AG08395 (cell line): ENCODE results near the gene LRRC73.
"Not testable (repeated sequence)": the region's sequence is repeated elsewhere in the genome, so short reads cannot be mapped to it uniquely, and the experiment has no call there.

ENCODE experiments used
- DNase-seq: peaks from one replicate; pipeline ENCODE4 v3.0.0; 2012; ENCODE audit warnings: mixed read lengths, low spot score

LRRC73 gene

GRCh38 chr6:43509984-43510826, at the start of gene LRRC73:
Gene LRRC73 (minus strand): TSS chr6:43510346. CDS start chr6:43509785, 561 bp downstream.
- peak; percentile 89 for DNase-seq

GRCh38 chr6:43559328-43559727, 49.2 kb upstream of the LRRC73 start:
- DNase-seq, result no peak

- DNase-seq, result not testable (repeated sequence)
Observed at GRCh38 chr6:43557620-43558019, 47.5 kb upstream of the LRRC73 start.

GRCh38 chr6:43547222-43547621, 37.1 kb upstream of the LRRC73 start:
- no peak for DNase-seq

GRCh38 chr6:43544461-43544860, 34.3 kb upstream of the LRRC73 start:
- DNase-seq, result no peak

DNA sequence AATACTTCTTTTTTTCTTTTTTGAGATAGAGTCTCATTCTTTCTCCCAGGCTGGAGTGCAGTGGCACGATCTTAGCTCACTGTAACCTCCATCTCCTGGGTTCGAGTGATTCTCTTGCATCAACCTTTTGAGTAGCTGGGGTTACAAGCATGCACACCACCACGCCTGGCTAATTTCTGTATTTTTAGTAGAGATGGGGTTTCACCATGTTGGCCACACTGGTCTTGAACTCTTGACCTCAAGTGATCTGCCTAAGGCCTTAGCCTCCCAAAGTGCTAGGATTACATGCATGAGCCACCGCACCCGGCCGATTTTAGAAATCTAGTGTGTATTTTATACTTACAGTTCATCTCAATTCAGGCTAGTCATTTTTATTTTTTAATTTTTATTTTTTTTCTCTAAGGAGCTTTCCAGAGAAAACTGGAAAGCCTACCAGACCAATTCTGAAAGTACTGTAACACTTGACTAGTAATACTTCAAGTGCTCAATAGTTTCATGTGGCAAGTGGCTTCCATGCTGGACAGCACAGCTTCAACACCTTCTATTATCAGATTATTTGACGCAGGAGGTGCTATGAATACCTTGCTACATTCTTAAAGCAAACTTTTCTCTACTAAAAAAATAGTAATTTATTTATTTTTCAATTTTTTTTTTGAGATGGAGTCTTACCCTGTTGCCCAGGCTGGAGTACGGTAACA, 31.8 kb upstream of the LRRC73 start:
- DNase-seq, result no peak

- no peak for DNase-seq
Observed at GRCh38 chr6:43540507-43540906, 30.4 kb upstream of the LRRC73 start.

DNA sequence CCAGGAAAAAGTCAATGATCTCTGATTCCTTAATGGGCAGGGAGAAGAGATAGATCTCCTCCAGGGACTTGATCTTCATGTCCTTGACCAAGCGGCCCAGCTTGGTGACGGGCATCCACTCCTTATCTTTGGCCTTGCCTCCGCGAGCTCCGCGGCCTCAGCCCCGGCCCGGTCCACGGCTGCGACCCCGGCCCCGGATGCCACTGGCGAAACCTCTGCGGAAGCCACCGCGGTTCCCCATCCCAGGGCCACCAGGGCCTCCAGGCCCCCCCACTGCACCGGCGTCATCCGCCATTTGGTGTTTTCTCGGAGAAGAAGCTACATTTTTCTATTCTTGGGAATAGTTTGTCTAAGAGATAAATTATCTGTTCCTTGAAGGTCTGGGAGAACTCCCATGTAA, 29.3 kb upstream of the LRRC73 start:
- not testable (repeated sequence) for DNase-seq

GRCh38 chr6:43538986-43539385, 28.8 kb upstream of the LRRC73 start:
- DNase-seq, result not testable (repeated sequence)

DNA sequence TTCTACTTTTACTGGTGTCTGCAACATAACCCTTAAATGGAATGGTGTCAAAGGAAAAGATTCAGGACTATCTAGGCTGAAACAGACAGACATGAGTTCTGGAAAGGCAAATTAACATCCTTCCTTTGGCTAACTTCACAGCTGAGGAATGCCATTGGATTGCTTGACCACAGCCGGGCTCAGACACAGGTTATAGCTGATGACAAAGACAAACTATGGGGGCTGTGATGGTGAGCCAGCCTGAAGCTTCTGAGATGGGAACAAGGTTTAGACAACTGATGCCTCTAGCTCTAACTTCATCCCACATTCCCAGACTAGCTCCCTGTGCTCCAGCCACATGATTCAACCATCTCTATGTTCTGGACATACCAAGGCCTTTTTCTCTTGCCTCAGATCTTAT, 22.1 kb upstream of the LRRC73 start:
- no peak for DNase-seq

GRCh38 chr6:43524483-43524961, 14.4 kb upstream of the LRRC73 start:
- DNase-seq, result no peak

DNA sequence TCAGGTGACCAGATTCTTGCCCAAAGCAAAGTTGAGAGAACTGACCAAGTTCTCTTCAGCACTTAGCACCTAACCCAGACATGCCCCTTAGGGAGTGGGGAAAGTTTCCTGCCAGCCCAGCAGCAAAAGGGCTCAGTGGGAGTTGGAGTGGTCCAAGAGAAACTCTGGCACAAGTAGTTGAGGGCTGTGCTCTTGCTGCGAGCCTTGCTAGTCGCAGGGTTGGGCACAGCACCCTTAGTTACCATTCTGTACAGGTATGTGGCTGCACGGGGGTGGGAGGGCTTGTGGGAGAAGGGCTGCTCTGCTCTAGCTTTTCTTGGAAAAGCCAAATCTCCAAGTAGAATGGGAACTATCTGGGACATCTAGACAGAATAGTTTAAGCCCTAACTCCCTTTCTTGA, 13.1 kb upstream of the LRRC73 start:
- DNase-seq, result no peak

DNA sequence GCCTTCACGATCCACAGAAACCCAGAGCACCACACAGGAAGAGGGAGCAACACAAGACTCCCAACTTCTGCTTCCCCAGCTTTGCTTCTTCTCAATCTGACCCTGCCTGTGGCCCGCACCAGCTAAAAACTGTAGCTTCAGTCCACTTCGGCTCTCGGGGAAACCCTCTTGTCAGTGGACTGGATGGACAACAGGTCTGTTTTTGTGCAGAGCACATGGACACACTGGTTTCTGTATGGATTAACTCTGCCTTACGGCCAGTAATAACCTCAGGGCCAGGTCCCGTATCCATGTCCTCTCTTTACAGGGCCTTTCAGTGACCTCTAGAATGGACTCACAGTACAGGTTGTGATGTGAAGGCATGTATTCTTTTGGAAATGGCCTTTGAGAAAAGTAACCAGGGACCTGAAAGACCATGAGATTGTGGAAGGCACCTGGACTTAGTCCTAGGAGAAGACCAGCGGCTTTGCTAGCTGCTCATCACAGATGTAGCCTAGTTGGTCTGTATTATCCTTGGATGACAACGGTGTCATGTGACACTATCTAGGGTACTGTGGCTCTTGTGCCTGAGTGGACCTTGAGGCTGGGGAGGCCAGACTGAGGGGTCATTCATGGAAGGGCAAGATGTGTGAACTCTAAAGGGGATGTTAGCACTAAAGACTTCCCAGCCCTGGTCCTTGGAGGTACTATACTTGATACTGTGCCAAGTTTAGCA, 12.6 kb upstream of the LRRC73 start:
- DNase-seq, result no peak

DNA sequence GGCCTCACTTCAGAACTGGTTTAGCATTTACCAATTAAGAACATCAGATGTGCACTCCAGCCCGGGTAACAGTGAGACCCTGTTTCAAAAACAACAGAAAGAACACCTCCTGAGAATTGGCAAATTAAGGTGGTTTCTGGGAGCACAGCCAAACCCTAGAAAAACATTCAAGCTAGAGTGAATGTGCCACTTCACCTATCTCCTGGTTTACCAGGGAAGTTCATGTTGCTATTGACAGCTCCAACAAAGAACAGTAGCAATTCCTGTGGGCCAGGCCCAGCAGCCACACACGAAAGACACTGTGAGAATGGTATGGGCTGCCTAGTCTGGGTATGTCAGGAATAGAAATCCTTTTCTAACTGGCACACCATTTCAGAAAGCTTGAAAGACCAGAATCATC, 11.7 kb upstream of the LRRC73 start:
- no peak for DNase-seq

DNA sequence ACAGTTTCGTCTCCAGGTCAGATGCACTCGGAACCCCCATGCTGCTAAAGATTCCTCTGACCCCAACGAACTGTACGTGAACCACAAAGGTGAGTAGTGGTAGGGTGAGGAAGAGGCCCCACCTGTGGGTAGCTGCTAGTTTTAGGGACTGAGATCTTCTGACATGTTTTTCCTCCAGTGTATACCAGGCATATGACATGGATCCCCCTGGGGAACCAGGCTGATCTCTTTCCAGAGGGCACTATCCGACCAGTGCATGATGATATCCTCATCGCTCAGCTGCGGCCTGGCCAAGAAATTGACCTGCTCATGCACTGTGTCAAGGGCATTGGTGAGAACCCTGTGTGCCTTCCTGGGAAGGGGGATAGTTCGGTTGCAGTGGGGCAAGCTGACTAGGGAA, 10.0 kb upstream of the LRRC73 start:
- no peak for DNase-seq

DNA sequence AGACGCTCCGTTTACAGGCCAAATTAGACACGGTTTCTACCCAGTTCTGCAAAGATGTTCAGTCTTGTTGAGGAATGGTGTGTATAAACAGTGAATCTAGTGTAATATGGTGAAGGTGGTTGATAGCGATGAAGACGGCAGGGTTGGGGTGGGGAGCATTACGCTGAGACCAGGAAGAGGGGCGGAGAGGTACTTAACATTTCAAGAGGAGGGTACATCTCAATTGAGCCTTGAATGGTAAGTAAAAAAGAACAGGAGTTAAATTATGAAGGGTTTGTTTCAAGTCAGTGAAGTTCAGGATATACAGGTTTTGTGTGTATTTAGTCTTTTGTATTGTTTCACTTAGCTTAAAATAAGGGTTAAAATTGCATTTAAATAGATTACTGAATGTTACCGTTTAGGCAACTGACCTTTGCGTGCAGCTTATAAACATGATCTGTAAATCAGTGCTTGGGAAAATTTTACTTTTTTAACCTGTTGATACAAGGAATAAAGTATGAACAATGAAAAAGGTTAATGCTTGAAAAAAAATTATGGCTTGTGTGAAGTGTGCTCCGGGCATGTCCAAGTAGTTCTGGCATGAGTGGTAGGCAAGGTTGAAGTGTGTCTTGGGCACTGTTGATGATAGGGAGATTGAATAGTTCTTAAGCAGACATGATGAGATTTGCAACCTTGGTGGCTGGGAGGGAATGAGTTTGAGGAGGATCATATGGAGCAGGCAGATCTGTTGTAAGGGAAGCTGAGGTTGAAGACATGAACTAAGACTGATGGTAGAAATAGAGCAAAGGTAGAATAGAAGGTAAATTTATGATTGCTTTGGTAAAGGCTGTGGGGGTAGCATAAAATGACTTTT, 7.6 kb upstream of the LRRC73 start:
- DNase-seq, result no peak

DNA sequence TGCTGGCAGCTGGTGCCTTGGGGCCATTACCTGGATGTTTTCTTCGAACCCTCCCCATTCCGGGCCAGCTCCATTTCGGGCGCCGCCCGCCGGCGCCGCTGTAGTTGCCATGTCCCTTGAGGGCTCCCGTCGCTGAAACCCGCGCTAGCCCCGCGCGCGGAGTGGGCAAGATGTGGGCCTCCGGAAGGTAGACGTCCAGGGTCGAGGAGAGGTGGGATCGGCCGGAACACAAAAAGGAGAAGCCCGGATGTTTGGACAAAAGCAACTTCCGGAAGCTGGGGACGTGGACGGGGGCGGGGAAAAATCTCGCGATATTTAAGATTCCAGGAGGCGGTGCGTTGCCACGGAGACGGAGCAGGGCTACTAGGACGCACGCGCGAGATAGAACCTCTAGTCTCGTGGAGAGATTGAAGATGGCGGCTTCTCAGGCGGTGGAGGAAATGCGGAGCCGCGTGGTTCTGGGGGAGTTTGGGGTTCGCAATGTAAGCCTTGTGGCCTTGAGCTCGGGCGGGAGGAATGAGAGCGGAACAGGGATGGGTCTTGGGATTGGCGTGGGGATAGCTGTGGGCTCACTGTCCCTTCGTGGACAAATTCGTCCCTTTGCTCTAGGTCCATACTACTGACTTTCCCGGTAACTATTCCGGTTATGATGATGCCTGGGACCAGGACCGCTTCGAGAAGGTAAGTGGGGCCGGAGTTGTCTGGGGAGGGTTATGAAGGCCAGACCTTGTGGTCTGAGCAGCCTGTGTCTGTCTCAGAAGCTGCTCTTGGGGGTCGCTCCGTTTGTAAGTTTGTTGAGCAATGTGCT, 6.8 kb upstream of the LRRC73 start, which contains the start of the genes POLR1C and YIPF3:
Gene POLR1C (plus strand): TSS at position 393 of the 808 bp plus-strand sequence. CDS start 21 bp downstream, at position 414.
Gene YIPF3 (minus strand): TSS at position 230 of the 808 bp plus-strand sequence. CDS start 119 bp downstream, at position 111.
- DNase-seq, result peak; percentile 100

GRCh38 chr6:43516367-43516696, 6.2 kb upstream of the LRRC73 start:
- DNase-seq, result peak; percentile 15

GRCh38 chr6:43515808-43516207, 5.7 kb upstream of the LRRC73 start:
- no peak for DNase-seq

GRCh38 chr6:43511824-43512415, 1.8 kb upstream of the LRRC73 start:
- DNase-seq, result no peak
